HT1080 (cell line): ENCODE data around the gene GSTA2. TPM values are rescaled to one million over a fixed set of nuclear protein-coding genes. Genes with fewer than 3 reads are reported as not detected.
A peak's percentile ranks its signal among the peaks of the same experiment; 100 is the strongest.
"Not testable (repeated sequence)": the region's sequence is repeated elsewhere in the genome, so short reads cannot be mapped to it uniquely, and the experiment has no call there.

ENCODE experiments used
- DNase-seq: peaks from one replicate; pipeline ENCODE4 v3.0.0-alpha.2; 2015; ENCODE audit warnings: low read depth
- polyA plus RNA-seq, 2 experiments: library from polyadenylated mRNA; depleted of rRNA; stranded (reverse); fragments of >200 nt; gene quantifications; 2 replicates each; pipeline ENCODE4 v1.2.3, GENCODE V29; 2015
- total RNA-seq: library from RNA; depleted of rRNA; stranded (reverse); fragments of >200 nt; shearing (Covaris generic); gene quantifications from 2 replicates; pipeline ENCODE4 v1.2.3, GENCODE V29; 2014; rRNA removed

Gene GSTA2
- not detected in 2 replicates for total RNA-seq
- polyA plus RNA-seq (2015; cell fraction: cytosol; rRNA removed) = not detected in 2 replicates
- not detected in 2 replicates for polyA plus RNA-seq (2015; cell fraction: nucleus; rRNA removed)

DNA sequence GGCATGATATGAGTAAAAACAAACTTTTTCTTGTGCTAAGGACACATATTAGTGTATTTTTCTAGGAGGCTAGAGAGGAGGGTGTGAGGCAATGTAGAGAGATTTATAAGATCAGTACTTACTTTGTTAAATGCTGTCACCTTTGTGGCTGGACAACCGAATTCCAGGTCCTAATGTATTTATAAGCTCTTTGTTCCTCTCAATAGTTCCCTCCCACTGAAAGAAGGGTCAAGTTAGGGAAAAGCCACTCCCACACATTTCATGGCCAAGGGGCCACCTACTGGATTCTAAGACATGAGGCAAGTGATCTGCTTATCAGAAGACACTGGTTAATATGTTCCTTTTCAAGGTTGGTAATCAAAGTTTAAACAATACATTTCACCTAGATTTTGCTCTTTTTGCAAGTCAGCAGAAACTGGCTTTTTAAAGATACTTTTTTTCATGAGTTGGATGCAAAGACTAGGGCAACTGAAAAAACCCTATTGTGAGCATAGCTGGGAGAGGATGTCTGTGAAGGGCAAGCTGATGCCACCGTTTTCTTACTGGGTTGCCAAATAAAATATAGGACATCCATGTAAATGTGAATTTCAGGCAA is at the start of gene GSTA2:
TSS of gene GSTA2 (minus strand) at position 154 of the 595 bp plus-strand sequence. CDS start 5,528 bp downstream, outside the sequence.
- DNase-seq = not testable (repeated sequence)

DNA sequence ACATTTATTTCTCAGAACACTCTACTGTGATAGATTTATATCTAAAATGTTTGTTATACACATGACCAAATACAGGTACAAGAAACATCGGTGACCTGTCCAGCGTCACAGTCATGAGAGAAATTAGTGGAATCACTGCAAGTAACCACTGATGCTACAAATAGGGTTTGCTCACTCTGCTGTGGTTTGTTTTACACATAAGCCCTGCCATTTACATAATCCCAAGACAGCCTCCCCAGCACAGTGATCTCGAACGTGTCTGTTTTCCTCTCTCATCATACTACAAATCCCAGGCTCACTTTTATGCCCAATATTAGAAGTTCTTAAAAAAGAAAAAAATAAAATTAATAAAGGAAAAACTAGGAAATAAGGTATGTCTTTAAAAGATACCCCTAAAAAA is 46.5 kb upstream of the GSTA2 start:
- DNase-seq = not testable (repeated sequence)

DNA sequence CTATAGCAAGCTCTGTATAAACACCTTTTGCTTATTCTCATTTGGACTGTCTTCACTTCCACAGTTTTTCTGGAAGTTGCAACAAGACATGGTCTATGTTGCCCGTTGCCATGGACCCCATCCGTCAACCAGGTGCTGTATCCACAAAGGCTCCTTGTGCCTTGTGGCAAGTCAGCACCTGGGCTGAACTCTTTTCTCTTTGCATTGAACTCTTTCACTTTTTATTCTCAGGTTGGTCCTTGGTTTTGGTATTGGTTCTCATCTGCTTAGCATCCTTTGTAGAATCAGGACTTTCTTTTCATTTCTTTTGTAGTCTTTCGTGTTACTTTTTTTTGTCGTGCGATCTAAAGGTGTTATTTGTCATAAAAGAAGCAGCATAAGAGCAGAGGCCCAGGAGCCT is 45.4 kb upstream of the GSTA2 start:
- no peak for DNase-seq

DNA sequence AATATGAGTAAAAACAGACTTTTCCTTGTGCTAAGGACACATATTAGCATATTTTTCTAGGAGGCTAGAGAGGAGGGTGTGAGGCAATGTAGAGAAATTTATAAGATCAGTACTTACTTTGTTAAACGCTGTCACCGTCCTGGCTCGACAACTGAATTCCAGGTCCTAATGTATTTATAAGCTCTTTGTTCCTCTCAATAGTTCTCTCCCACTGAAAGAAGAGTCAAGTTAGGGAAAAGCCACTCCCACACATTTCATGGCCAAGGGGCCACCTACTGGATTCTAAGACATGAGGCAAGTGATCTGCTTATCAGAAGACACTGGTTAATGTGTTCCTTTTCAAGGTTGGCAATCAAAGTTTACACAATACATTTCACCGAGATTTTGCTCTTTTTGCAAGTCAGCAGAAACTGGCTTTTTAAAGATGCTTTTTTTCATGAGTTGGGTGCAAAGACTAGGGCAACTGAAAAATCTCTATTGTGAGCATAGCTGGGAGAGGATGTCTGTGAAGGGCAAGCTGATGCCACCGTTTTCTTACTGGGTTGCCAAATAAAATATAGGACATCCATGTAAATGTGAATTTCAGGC is 40.5 kb upstream of the GSTA2 start, which contains the start of gene GSTA1:
TSS of gene GSTA1 (minus strand) at position 149 of the 588 bp plus-strand sequence. CDS start 4,549 bp downstream, outside the sequence.
- DNase-seq = not testable (repeated sequence)

DNA sequence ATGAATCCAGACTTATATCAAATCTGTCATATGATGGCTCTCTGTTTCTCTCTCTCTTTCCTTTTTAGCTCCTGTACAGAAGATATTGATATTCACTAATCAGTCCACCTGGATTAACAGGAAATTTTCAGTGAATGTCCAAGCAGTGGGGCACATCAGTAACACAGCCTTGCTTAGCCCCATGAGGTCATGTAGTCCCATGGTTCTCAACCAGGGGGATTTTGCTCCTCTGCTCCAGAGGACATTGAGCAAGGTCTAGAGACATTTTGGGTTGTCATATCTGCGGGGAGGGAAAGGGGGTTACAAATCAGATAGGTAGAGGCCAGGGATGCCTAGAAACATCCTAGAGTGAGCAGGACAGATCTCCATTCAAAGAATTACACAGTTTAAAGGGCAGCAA is 39.5 kb upstream of the GSTA2 start:
- no peak for DNase-seq

DNA sequence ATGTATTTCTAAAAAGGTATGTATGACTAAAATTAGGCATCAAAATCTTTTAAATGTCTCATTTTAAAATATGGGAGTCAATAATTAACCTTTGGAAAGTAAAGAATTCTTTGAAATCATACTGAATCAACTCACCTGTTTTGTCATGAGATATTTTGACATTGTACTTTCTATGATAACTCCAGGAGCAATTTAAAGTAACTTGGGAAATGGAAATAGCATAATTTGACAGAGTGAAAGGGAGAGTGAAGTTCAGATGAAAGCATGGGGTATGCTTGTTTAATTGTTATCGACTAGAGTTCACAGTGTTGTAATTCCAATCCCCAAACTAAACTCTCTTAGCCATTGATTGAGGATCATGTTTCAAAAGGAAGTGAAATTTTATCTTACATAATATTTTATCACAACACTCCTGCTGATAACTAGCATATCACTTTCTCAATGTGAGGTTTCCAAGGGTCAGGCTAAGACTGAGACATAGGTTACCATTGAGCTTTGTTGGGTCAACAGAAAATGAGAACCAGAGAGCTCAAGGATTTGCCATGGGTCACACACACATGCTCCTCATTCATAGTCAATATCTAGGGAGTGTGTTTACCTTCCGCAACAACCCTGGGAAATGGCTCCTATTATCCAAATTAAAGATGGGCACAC is 38.0 kb upstream of the GSTA2 start:
- DNase-seq = no peak

DNA sequence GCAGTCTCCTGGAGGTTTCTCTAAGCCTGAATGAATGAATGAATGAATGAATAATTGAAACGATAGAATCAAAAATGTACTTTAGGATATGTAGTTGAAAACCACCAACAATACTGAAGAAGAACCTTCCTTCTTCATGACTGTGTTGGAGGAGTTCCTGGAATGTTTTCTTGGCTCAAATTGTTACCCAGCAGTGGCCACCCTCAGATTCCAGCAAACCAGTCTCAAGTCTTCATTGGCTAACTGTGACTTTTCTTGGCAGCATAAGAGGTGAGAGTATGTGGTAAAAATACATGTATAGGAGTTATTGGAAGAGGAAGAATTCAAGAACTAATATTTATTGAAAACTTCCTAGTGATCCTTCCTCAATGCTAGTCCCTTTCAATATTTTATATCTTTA is 36.0 kb upstream of the GSTA2 start:
- DNase-seq = not testable (repeated sequence)

DNA sequence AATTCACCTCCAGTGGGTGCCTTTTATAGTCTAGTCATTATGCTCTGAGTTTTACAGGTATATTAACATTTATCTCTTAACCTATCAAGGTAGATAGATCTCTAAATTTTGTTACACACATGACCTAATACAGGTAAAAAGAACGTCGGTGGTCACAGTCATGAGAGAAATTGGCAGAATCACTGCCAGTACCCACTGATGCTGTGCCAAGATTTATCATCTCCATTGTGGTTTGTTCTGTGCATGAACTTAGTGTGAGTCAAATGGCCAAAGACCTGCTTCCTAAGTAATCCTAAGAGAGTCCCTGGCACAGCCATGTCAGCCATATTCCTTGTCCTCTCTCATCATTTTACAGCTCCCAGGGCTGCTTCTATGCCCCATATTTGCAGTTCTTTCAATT is 31.1 kb upstream of the GSTA2 start:
- not testable (repeated sequence) for DNase-seq

DNA sequence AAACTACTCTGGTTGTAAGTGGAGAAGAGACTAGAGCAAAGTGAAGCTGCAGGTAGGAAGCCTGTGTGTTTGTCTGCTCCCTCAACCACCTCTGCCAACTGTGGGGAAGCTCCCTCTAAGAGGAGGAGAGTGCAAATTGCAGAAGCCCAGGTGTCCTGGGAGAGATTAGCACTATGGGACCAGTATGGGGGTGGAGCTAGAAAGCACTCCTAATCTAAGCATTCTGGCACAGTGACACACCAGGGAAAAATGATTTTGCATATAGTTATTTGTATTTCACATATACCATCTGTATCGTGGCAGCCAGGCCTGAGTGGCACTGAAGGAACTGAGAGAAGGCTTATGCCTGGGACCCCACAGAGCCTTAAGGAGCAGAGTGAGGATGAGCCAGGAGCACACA is 27.6 kb upstream of the GSTA2 start:
- no peak for DNase-seq

DNA sequence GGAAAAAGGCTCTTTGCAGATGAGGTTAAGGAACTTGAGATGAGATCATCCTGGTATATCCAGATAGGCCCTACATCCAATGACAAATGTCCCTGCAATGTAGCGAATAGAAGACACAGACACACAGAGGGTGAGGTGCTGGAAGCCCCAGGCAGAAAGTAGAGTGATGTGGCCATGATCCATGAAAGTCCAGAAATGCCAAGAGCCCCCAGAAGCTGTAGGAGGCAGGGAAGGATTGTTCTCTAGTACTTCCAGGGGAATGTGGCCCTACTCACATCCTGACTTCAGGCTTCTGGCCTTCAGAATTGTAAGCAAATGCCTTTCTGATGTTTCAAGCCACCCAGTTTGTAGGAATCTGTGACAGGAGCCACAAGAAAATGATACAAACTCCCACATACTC is 26.4 kb upstream of the GSTA2 start:
- peak; percentile 1 for DNase-seq

DNA sequence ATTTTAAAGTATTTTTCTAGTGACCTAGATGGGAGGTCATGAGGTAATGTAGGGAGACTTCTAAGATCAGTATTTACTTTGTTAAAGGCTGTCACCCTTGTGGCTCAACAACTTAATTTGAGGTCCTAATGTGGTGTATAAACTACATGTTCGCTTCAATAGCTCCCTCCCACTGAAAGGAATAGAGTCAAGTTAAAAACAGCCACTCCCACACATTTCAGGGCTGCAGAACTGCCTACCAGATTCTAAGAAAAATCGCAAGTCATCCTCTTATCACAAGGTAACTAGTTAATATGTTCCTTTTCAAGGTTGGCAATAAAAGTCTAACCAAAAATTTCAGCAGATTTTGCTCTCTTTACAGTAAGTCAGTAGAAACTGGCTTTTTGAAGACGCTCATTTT is 25.2 kb upstream of the GSTA2 start:
- no peak for DNase-seq

DNA sequence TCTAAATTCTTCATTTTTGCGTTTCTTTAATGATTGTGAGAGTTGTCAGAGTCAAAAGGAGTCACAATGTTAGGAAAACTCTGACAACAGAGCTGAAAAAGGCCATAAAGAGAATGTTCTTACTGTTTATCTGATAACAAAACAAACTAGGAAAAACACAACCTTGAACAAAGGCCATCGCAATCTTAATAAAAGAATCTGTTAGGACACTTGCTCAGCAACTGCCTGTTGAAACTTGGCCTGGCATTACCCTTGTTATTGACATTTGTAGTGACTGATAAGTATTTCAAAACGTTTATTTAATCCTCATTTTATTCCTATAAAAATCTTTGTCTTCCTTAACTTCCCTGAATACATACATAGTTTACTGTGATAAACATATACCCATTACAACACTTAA is 24.6 kb upstream of the GSTA2 start:
- no peak for DNase-seq

DNA sequence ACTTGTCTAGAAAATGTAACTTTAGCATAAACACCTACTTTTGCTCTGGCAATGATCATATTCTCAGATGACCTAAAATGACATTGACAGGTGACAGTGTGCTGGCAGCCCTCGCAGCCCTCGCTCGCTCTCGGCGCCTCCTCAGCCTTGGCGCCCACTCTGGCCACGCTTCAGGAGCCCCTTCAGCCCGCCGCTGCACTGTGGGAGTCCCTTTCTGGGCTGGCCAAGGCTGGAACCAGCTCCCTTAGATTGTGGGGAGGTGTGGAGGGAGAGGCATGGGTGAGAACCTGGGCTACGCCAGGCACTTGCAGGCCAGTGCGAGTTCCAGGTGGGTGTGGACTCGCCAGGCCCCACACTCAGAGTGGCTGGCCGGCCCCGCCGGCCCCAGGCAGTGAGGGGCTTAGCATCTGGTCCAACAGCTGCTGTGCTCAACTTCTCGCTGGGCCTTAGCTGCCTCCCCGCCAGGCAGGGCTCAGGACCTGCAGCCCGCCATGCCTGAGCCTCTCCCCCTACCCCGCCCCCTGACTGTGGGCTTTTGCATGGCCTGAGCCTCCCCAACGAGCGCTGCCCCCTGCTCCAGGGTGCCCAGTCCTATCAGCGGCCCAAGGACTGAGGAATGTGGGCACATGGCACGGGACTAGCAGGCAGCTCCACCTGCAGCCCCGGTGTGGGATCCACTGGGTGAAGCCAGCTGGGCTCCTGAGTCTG is 23.1 kb upstream of the GSTA2 start:
- DNase-seq = no peak

DNA sequence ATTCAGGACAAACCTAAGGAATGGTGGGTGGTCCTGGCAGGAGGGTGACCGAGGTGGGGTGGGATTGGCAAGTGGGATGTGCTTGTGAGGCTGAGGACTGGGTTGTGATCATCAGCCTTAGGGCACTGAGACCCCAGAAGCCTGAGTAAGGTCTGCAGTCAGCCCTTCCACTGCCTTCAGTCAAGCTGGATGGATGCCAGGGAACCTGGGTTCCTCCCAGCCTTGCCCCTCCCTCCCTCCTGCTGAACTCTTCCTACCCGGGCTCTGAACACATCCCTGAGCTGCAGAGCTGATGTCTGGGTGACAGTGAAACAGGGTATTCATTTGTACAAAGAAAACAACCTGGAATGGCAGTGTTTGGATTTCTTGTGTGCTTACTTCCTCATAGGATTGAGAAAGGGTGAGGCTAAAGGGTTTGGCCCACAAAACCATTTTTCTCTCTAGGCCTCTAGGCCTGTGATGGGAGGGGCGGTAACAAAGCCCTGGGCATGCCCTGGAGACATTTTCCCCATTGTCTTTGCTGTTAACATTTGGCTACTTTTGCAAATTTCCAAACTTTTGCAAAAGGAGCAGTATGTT is 19.5 kb upstream of the GSTA2 start:
- not testable (repeated sequence) for DNase-seq

DNA sequence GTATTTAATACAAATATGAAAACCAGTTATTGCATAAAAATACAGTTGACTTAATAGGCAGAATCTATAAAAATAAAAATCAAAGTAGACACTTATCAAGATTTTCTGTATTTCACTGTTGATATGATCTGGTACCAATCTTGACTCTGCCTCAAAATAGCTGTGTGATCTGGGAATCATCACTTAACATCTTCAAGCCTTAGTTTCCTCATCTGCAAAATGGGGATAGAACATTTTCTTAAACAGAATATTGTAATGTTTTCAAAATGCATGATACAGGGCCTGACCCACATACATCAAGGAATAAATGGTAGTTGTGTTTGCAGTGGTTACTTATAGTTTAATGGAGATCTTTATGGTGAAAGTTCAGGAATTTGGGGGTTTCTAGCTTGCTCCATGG is 18.9 kb upstream of the GSTA2 start:
- DNase-seq = not testable (repeated sequence)

DNA sequence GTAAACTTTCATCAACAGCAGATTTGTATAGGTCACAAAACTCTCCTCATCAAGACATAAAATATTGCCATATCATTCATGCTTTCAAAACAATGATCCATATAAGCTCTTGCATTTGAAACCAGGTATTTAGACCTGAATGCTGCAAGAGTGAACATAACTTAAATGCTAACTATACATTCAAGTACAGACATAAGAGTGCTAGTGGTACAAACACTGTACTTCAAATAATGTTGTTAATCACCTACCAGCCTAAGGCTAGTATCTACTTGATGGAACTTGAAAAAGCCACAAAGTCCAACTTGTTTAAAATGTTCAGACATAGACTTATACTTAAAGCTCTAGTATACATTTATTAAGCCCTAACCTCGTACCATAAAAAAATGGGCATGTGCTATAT is 16.0 kb upstream of the GSTA2 start:
- DNase-seq = no peak

DNA sequence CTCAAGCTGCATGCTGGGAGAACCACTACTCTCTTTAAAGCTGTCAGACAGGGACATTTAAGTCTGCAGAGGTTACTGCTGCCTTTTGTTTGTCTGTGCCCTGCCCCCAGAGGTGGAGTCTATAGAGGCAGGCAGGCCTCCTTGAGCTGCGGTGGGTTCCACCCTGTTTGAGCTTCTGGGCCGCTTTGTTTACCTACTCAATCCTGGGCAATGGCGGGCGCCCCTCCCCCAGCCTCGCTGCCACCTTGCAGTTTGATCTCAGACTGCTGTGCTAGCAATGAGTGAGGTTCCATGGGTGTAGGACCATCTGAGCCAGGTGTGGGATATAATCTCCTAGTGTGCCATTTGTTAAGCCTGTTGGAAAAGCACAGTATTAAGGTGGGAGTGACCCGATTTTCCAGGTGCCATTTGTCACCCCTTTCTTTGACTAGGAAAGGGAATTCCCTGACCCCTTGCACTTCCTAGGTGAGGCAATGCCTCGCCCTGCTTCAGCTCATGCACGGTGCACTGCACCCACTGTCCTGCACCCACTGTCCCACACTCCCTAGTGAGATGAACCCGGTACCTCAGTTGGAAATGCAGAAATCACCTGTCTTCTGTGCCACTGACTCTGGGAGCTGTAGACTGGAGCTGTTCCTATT is 13.6 kb upstream of the GSTA2 start:
- not testable (repeated sequence) for DNase-seq

DNA sequence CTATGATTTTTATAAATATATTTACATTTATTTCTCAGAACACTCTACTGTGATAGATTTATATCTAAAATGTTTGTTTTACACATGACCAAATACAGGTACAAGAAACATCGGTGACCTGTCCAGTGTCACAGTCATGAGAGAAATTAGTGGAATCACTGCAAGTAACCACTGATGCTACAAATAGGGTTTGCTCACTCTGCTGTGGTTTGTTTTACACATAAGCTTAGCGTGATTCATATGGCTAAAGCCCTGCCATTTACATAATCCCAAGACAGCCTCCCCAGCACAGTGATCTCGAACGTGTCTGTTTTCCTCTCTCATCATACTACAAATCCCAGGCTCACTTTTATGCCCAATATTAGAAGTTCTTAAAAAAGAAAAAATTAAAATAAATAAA is 6.1 kb upstream of the GSTA2 start:
- DNase-seq = peak; percentile 5

DNA sequence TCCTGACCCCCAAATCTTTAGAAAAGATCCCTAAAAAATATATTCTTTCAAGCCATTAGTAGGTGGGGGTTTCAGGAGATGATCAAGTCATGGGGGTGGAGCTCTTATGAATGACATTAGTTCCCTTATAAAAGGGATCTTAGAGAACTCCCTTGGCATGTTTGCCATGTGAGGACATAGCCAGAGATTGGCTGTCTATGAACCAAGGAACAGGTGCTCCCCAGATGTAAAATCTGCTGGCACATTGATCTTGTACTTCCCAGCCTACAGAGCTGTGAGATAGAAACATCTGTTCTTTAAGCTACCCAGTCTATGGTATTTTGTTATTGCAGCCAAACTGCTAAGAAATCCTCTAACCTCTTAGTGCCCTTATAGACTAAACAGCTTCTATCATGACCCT is 4.4 kb upstream of the GSTA2 start:
- not testable (repeated sequence) for DNase-seq

DNA sequence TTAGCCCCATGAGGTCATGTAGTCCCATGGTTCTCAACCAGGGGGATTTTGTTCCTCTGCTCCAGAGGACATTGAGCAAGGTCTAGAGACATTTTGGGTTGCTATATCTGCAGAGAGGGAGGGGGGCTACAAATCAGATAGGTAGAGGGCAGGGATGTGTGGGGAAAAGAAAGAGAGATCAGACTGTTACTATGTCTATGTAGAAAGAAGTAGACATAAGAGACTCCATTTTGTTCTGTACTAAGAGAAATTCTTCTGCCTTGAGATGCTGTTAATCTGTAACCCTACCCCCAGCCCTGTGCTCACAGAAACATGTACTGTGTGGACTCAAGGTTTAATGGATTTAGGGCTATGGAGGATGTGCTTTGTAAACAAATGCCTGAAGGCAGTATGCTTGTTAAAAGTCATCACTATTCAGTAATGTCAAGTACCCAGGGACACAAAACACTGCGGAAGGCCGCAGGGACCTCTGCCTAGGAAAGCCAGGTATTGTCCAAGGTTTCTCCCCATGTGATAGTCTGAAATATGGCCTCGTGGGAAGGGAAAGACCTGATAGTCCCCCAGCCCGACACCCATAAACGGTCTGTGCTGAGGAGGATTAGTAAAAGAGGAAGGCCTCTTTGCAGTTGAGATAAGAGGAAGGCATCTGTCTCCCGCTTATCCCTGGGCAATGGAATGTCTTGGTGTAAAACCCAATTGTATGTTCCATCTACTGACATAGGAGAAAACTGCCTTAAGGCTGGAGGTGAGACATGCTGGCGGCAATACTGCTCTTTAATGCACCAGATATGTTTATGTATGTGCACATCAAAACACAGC is 1.4 kb downstream of the GSTA2 start:
- DNase-seq = not testable (repeated sequence)
